NCI-H2029 treated with DMSO at 0.1 percent for 48 hours (cell line): ENCODE results near the gene DCDC2C.
A peak's percentile ranks its signal among the peaks of the same experiment; 100 is the strongest.

Source experiments
- DNase-seq: peaks from one replicate; lab custom pipeline; 2025; lab: John Stamatoyannopoulos, UW

The DCDC2C gene

GRCh38 chr2:3827673-3828575, 124.5 kb downstream of the DCDC2C start:
- peak; percentile 7 for DNase-seq

GRCh38 chr2:3830796-3831195, 127.4 kb downstream of the DCDC2C start:
- DNase-seq: no peak

- no peak for DNase-seq
These were observed 133.7 kb downstream of the DCDC2C start for GRCh38 chr2:3837086-3837485.

GRCh38 chr2:3838348-3838747, 135.0 kb downstream of the DCDC2C start:
- no peak for DNase-seq

- no peak for DNase-seq
These were observed 136.1 kb downstream of the DCDC2C start for GRCh38 chr2:3839476-3839875.

- no peak for DNase-seq
These were observed 137.3 kb downstream of the DCDC2C start for GRCh38 chr2:3840611-3841155.

- DNase-seq: no peak
These were observed 144.2 kb downstream of the DCDC2C start for GRCh38 chr2:3847397-3848052.

- no peak for DNase-seq
These were observed 145.4 kb downstream of the DCDC2C start for GRCh38 chr2:3848776-3849175.

- DNase-seq: no peak
These were observed 145.8 kb downstream of the DCDC2C start for GRCh38 chr2:3849213-3849612.

- no peak for DNase-seq
These were observed 154.2 kb downstream of the DCDC2C start for GRCh38 chr2:3857576-3857975.

GRCh38 chr2:3864943-3865865, 161.8 kb downstream of the DCDC2C start:
- no peak for DNase-seq

- DNase-seq: peak; percentile 20
These were observed 164.1 kb downstream of the DCDC2C start for GRCh38 chr2:3867469-3867868.

GRCh38 chr2:3868012-3868805, 164.8 kb downstream of the DCDC2C start:
- no peak for DNase-seq

- peak; percentile 1 for DNase-seq
These were observed 166.8 kb downstream of the DCDC2C start for GRCh38 chr2:3870222-3870621.

GRCh38 chr2:3871002-3871401, 167.6 kb downstream of the DCDC2C start:
- no peak for DNase-seq

GRCh38 chr2:3872451-3872850, 169.1 kb downstream of the DCDC2C start:
- no peak for DNase-seq

- DNase-seq: no peak
These were observed 170.5 kb downstream of the DCDC2C start for GRCh38 chr2:3873899-3874298.

- DNase-seq: no peak
These were observed 172.8 kb downstream of the DCDC2C start for GRCh38 chr2:3876221-3876620.

GRCh38 chr2:3876685-3877084, 173.3 kb downstream of the DCDC2C start:
- DNase-seq: no peak

- DNase-seq: no peak
These were observed 182.6 kb downstream of the DCDC2C start for GRCh38 chr2:3885629-3886628.
